Heart right ventricle (tissue), 16 donors: ENCODE data around the gene S100A10. TPM values are rescaled to one million over a fixed set of nuclear protein-coding genes. Genes with fewer than 3 reads are reported as not detected.

ENCODE experiments used
- ATAC-seq, 8 donors: fragments of 200-7000 bp; cut with Tn5 transposase; one replicate each; pipeline ENCODE4 v1.9.1; 2020; ENCODE audit warnings: mild to moderate bottlenecking in 8 of 8, moderate library complexity in 8 of 8, moderate number of reproducible peaks in 1 of 8
- DNase-seq, 2 donors: peaks; one replicate each; pipeline ENCODE4 v3.0.0-alpha.2; 2020
- H3K27ac ChIP-seq, 10 donors: fragments of 200-600 bp; sonication (generic) in 2 of 10; one replicate each; pipeline versions ENCODE4 v1.5.0 to v1.8.0; 2020 to 2022; ENCODE audit warnings: mild to moderate bottlenecking in 3 of 10
- H3K27me3 ChIP-seq, 7 donors: fragments of 200-600 bp; one replicate each; pipeline ENCODE4 v1.8.0; 2021 to 2022; ENCODE audit warnings: mild to moderate bottlenecking in 2 of 7
- H3K36me3 ChIP-seq, 9 donors: fragments of 200-600 bp; sonication (generic) in 1 of 9; one replicate each; pipeline versions ENCODE4 v1.5.0 to v1.8.0; 2020 to 2022; ENCODE audit warnings: mild to moderate bottlenecking in 2 of 9
- H3K4me1 ChIP-seq, 9 donors: fragments of 200-600 bp; sonication (generic) in 1 of 9; one replicate each; pipeline versions ENCODE4 v1.5.0 to v1.8.0; 2020 to 2022; ENCODE audit warnings: mild to moderate bottlenecking in 4 of 9
- H3K4me3 ChIP-seq, 10 donors: fragments of 200-600 bp; sonication (generic) in 2 of 10; one replicate each; pipeline versions ENCODE4 v1.5.0 to v1.8.0; 2020 to 2022; ENCODE audit warnings: mild to moderate bottlenecking in 7 of 10, moderate library complexity in 2 of 10
- H3K9me3 ChIP-seq, 11 donors: fragments of 200-600 bp in 10 of 11; sonication (generic) in 2 of 11; one replicate each; pipeline versions ENCODE4 v1.5.0 to v1.8.0; 2013 to 2022; ENCODE audit warnings: mild to moderate bottlenecking in 2 of 11, control low read depth in 1 of 11, moderate library complexity in 1 of 11
- WGBS, 2 donors: extraction: QIAGEN DNeasy Blood & Tissue Kit; methylation state at CpG; one replicate each; pipeline ENCODE4 v1.1.7; 2013; ENCODE audit warnings: inconsistent platforms in 1 of 2; 5-methylcytosine and 5-hydroxymethylcytosine counted together
- intact Hi-C, 10 donors: fragments of 100-400 bp; cut with DNase I; formaldehyde crosslinking; loops; one replicate each; pipeline versions ENCODE4 v1.11.1 to v1.14.2; 2022
- polyA plus RNA-seq, 2 donors: library from polyadenylated mRNA; stranded (reverse); fragments of 200-250 nt; gene quantifications; one replicate each; pipeline ENCODE4 v1.2.3, GENCODE V29; 2013
- total RNA-seq, 10 donors: library from RNA; stranded (reverse); fragmentation: NEBNext Ultra II Directional in 3 of 10; extraction: Animal tissue kit (Norgen Biotek cat#: 25700) in 3 of 10; gene quantifications; one replicate each; pipeline versions ENCODE4 v1.2.1 to v1.2.4, GENCODE V29; 2021 to 2023
- TF ChIP-seq, protein P1 (sequence below), 9 donors: fragments of 200-600 bp; sonication (generic) in 2 of 9; IDR thresholded peaks; one replicate each; pipeline versions ENCODE4 v1.5.0 to v1.8.0; 2021 to 2022; ENCODE audit warnings: antibody characterized with exemption in 9 of 9, mild to moderate bottlenecking in 5 of 9, moderate library complexity in 1 of 9
- donor health status: Arrhythmogenic right ventricular cardiomyopathy.
- donor health status: ischemic (EF 13 %, LVEDD 7.1; RV severe dilation, severe dysfunction).
- donor health status: healthy with polysubstance abuse.
- donor health status: DM: no; HTN: yes; CAD: no.
- donor health status: DM: no; HTN: no; CAD: no.
- donor health status: ischemic (EF 25% LVEDD 6.9; RV normal size, moderate dysfunction).
- donor health status: ischemic (EF 25% LVEDD 5.7; RV mildly dilated, moderate dysfunction).
- donor health status: healthy.
- donor health status: DM: yes; HTN: yes; CAD: no.
- donor health status: Ischemic cardiomyopathy.
- donor health status: ischemic (EF 35%, LVEDD 5.7; RV mildly dilated, moderate dysfunction).
- donor health status: nonischemic (EF 11% LVEDD 7.7; RV severe dilation, severe dysfunction).
- donor health status: DM: yes; HTN: yes; CAD: no.
- donor health status: PGD.
- donor health status: ischemic (EF 29% LVEDD 5.4; RV normal size, mild dysfunction).
- donor health status: nonischemic (EF 23%, LVEDD 6.1; RV moderate dilation, normal function).

The S100A10 gene
- total and polyA plus RNA-seq, 12 donors = 71.3 to 519 (median 245) TPM

GRCh38 chr1:151989211-151989862 lies 4.3 kb downstream of the S100A10 start:
- H3K36me3 ChIP-seq = peaks cover 0 to 32% (median 15%) of the 10 kb centered on the region in 9 donors
- H3K4me1 ChIP-seq = peaks cover 21 to 88% (median 69%) of the 10 kb centered on the region in 9 donors
- H3K9me3 ChIP-seq = no peaks in the 10 kb centered on the region
- WGBS, 2 donors = 34 to 44% methylated on average over 6 of the region's 6 CpGs
- TF ChIP-seq, protein P1, sequence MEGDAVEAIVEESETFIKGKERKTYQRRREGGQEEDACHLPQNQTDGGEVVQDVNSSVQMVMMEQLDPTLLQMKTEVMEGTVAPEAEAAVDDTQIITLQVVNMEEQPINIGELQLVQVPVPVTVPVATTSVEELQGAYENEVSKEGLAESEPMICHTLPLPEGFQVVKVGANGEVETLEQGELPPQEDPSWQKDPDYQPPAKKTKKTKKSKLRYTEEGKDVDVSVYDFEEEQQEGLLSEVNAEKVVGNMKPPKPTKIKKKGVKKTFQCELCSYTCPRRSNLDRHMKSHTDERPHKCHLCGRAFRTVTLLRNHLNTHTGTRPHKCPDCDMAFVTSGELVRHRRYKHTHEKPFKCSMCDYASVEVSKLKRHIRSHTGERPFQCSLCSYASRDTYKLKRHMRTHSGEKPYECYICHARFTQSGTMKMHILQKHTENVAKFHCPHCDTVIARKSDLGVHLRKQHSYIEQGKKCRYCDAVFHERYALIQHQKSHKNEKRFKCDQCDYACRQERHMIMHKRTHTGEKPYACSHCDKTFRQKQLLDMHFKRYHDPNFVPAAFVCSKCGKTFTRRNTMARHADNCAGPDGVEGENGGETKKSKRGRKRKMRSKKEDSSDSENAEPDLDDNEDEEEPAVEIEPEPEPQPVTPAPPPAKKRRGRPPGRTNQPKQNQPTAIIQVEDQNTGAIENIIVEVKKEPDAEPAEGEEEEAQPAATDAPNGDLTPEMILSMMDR (IDR thresholded peaks at IDR 0.05) = no peak
- peak overlapping the region in 4 of 10 donors; percentile 1 to 88 (median 3) for H3K4me3 ChIP-seq
- ATAC-seq = peak in 5 of 8 donors; percentile 37 to 75 (median 46)
- intact Hi-C loops = no loop called here
- H3K27ac ChIP-seq = peak overlapping the region in 9 of 10 donors; percentile 28 to 96 (median 65)
- peak; percentile 48 to 68 for DNase-seq
- H3K27me3 ChIP-seq = peaks cover 0 to 4% (median 0%) of the 10 kb centered on the region in 7 donors

DNA sequence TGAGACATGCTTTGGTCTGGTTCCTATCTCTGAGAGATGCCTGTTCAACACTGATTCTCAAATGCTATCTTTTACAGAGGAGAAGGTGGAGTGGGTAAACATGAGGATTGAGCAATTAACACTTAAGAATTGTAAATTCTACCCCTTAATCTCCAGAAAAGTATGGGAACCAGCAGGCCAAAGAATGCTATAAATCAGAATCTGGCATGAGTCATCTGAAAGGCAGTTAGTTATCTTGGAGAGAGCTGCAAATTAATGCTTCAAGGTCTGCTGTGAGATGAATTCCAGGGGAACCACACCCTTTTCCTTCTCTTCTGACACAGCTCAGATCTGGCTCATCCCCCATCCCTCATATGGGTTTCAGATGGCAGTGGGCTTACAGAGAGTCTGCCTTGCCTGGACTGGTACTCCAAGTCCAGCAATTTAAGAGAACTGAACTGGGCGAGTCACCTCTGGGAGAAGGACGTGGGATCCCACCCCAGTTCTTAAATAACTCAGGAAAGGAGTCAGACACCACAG lies 5.2 kb downstream of the S100A10 start:
- Histone ChIP-seq H3K4me1 (peaks cover 21 to 90% (median 65%) of the 10 kb centered on the region in 9 donors), H3K36me3 (peaks cover 0 to 40% (median 21%) of the 10 kb centered on the region in 9 donors), H3K27ac (peak overlapping the region in 9 of 10 donors; percentile 28 to 96 (median 65)), H3K27me3 (no peaks in the 10 kb centered on the region), H3K4me3 (peak overlapping the region in 2 of 10 donors; percentile 4 to 88), H3K9me3 (no peaks in the 10 kb centered on the region)
- ATAC-seq (no peak), DNase-seq (no peak)
- TF ChIP-seq, protein P1 (IDR thresholded peaks at IDR 0.05) = no peak
- intact Hi-C loops = no loop called here
- WGBS, 2 donors = 38 to 55% methylated on average over 2 of the region's 2 CpGs

DNA sequence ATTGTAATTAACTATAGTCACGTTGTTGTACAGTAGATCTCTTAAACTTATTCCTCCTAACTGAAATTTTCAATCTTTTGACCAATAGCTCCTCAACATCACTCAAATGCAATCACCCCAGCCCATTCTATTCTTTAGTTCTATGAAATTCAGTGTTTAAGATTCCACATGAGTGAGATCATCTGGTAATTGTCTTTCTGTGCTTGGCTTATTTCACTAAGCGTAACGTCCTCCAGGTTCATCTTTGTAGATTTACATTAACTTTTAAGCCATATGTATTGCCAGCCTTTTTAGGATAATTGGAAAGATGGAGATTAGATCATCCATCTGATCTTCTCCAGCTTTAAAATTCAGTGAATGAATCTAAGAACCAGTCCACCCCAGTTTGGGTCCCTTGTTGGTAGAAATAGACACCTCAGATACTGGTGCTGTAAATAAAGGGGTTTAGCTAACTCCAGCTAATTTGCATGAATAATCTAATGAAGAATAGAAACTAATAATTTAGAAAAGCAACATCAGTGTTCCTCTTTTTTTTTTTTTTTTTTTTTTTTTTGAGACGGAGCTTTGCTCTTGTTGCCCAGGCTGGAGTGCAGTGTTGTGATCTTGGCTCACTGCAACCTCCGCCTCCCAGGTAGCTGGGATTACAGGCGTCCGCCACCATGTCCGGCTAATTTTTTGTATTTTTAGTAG lies 7.0 kb downstream of the S100A10 start:
- 88 to 90% methylated on average over 8 of the region's 8 CpGs for WGBS, 2 donors
- ATAC-seq = no peak
- DNase-seq = no peak
- intact Hi-C loops = no loop called here
- Histone ChIP-seq H3K27me3 (no peaks in the 10 kb centered on the region), H3K4me1 (peaks cover 18 to 77% (median 54%) of the 10 kb centered on the region in 9 donors), H3K27ac (no peak overlapping the region), H3K9me3 (no peaks in the 10 kb centered on the region), H3K36me3 (peaks cover 0 to 59% (median 31%) of the 10 kb centered on the region in 9 donors), H3K4me3 (no peak overlapping the region)
- TF ChIP-seq, protein P1 (IDR thresholded peaks at IDR 0.05) = no peak

GRCh38 chr1:151985768-151986167 lies 7.9 kb downstream of the S100A10 start:
- H3K27ac ChIP-seq = no peak overlapping the region
- H3K36me3 ChIP-seq = peaks cover 0 to 67% (median 31%) of the 10 kb centered on the region in 9 donors
- TF ChIP-seq, protein P1 (IDR thresholded peaks at IDR 0.05) = no peak
- H3K27me3 ChIP-seq = no peaks in the 10 kb centered on the region
- H3K4me3 ChIP-seq = no peak overlapping the region
- ATAC-seq = no peak
- DNase-seq = no peak
- WGBS, 2 donors = 98 to 100% methylated on average over 1 of the region's 1 CpG
- intact Hi-C loops = no loop called here
- H3K9me3 ChIP-seq = no peaks in the 10 kb centered on the region
- H3K4me1 ChIP-seq = peaks cover 16 to 73% (median 54%) of the 10 kb centered on the region in 9 donors
